ENCODE measurements around the gene DALRD3. TPM values are rescaled to one million over a fixed set of nuclear protein-coding genes. Genes with fewer than 3 reads are reported as not detected.

The DALRD3 gene
- total RNA-seq, 1 experiment from 2014 or later: 42.9 TPM

- ChIA-PET RAD21 (ENCODE audit: low non-redundant PET in 1 of 2, low total read pairs in 2 of 2, uncharacterized antibody in 2 of 2, unreplicated experiment in 2 of 2) (interaction anchor here (0.6 to 1.9 kb wide), 5 partner anchors 11 to 442 kb away, joined by 3 to 8 read pairs (median 5); partner anchors contain the start of gene QRICH1 (in 1 of the 2)), CTCF (interaction anchor here (0.8 to 3.2 kb wide), 10 partner anchors 11 to 288 kb away, joined by 3 to 42 read pairs (median 4); partner anchors contain the start of genes DALRD3, IMPDH2, NDUFAF3 and P4HTM), POLR2A (interaction anchor here (0.8 to 2.6 kb wide), 11 partner anchors 10 to 411 kb away, joined by 3 to 52 read pairs (median 13); partner anchors contain the start of genes DALRD3, IMPDH2, KLHDC8B and NDUFAF3)
- peak; percentile 38 for TF ChIP-seq TCF7L2 (IDR thresholded peaks at IDR 0.05; ENCODE audit: borderline replicate concordance, extremely low read depth, insufficient read depth, insufficient read length)
- peak; percentile 63 for TF ChIP-seq YY1 (IDR thresholded peaks at IDR 0.05; ENCODE audit: extremely low read depth, insufficient replicate concordance, low read depth, low read length)
- TF ChIP-seq CBX3 (IDR thresholded peaks at IDR 0.05; ENCODE audit: low read depth): no peak
- TF ChIP-seq SP1 (IDR thresholded peaks at IDR 0.05; ENCODE audit: low read depth): no peak
- peak in 2 of 3 experiments; percentile 44 to 61; a peak in 3 of 6 replicates for TF ChIP-seq CTCF (IDR thresholded peaks at IDR 0.05 in 2 of 3, conservative IDR thresholded peaks at IDR 0.05 in 1 of 3; ENCODE audit: borderline replicate concordance in 1 of 3, insufficient read depth in 1 of 3, low read depth in 2 of 3, low read length in 2 of 3)
- TF ChIP-seq CEBPB (IDR thresholded peaks at IDR 0.05; ENCODE audit: low read depth): no peak
- TF ChIP-seq ATF3 (IDR thresholded peaks at IDR 0.05): no peak
- peak; percentile 9; the same call in 1 of the 2 replicates for TF ChIP-seq ZFX (IDR thresholded peaks at IDR 0.05)
- TF ChIP-seq EZH2 (IDR thresholded peaks at IDR 0.05): no peak
- peak; percentile 94 for TF ChIP-seq ZBTB33 (IDR thresholded peaks at IDR 0.05; ENCODE audit: extremely low read depth, insufficient replicate concordance, low read length)
- no peak for TF ChIP-seq REST (IDR thresholded peaks at IDR 0.05; ENCODE audit: low read depth)
- TF ChIP-seq POLR2A (IDR thresholded peaks at IDR 0.05; ENCODE audit: borderline replicate concordance, extremely low read depth, insufficient read depth, insufficient read length): peak; percentile 74
- peak; percentile 86 for TF ChIP-seq POLR2AphosphoS5 (IDR thresholded peaks at IDR 0.05; ENCODE audit: low read depth, low read length)
- H3K4me1 ChIP-seq (ENCODE audit: control insufficient read depth in 1 of 2, insufficient read depth in 2 of 2, low read length in 2 of 2): peaks cover 3 to 26% of the 10 kb centered on the region in 2 experiments; a peak in 3 of 4 replicates
- H3K79me2 ChIP-seq (ENCODE audit: insufficient read depth, low read length): peaks cover 48% of the 10 kb centered on the region
- peak within 1 kb of the TSS; percentile 72 to 86 for H3K4me3 ChIP-seq (replicated peaks in 1 of 2; ENCODE audit: low read depth in 1 of 2, low read length in 2 of 2)
- H3K9me3 ChIP-seq (ENCODE audit: control insufficient read depth in 1 of 2, insufficient read depth in 1 of 2, low read depth in 1 of 2, low read length in 2 of 2): no peaks in the 10 kb centered on the region
- no peaks in the 10 kb centered on the region for H4K20me1 ChIP-seq (ENCODE audit: insufficient read depth)
- H2AFZ ChIP-seq (ENCODE audit: low read depth, low read length, poor library complexity, severe bottlenecking): no peak within 1 kb of the TSS
- H3K36me3 ChIP-seq (ENCODE audit: control insufficient read depth in 1 of 2, insufficient read depth in 2 of 2, low read length in 2 of 2): peaks cover 6 to 9% of the 10 kb centered on the region in 2 experiments; a peak in 3 of 4 replicates
- ATAC-seq: peak; percentile 91
- peak within 1 kb of the TSS; percentile 99 for H3K27ac ChIP-seq (ENCODE audit: low read depth, low read length)
- H3K9me2 ChIP-seq (ENCODE audit: insufficient read depth): no peaks in the 10 kb centered on the region
- intact Hi-C loops (cut with micrococcal nuclease): loop anchor here (1.0 kb wide), 1 partner anchor 11 kb away; the partner anchor contains the start of gene DALRD3
- BruUV-seq (replicated peaks): no TSS peak
- DNase-seq (ENCODE audit: low read depth, low spot score): peak; percentile 94
- H3K9ac ChIP-seq (ENCODE audit: low read length): peak within 1 kb of the TSS; percentile 99
- no peaks in the 10 kb centered on the region for H3K27me3 ChIP-seq (ENCODE audit: insufficient read depth, low read length)
- peak within 1 kb of the TSS; percentile 91 for H3K4me2 ChIP-seq (ENCODE audit: low read length)
Observed at GRCh38 chr3:49007068-49007770, 11.2 kb downstream of the DALRD3 start, which contains the start of gene WDR6. TSS of gene WDR6 (plus strand) at chr3:49007391. CDS start at chr3:49007432, 41 bp downstream.

Data from HCT116 (cell line).